Cerebellar nuclear complex (tissue), 1 donor: ENCODE results near the gene MTA3.

ENCODE experiments used
- DNase-seq, 2 experiments: peaks; one replicate each; lab custom pipeline; 2025; lab: John Stamatoyannopoulos, UW

MTA3 gene

DNA sequence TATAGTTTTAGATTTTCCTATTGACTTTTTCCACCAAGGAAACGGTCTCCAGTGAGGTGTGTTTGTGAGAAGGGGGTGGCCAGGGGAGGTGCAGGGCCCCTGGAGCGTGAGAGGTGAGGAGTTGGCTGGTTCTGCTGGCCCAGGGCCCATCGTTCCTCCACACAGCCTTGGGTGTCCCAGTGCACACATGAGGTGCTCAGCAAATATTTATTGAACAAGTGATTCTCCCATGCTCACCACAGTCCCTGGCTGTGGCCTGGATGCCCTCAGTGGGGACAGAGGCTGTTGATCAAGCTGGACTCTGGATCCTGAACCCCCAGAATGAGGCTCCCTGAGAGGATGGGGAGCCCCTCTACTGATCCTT lies 219.0 kb downstream of the MTA3 start:
- no peak for DNase-seq

DNA sequence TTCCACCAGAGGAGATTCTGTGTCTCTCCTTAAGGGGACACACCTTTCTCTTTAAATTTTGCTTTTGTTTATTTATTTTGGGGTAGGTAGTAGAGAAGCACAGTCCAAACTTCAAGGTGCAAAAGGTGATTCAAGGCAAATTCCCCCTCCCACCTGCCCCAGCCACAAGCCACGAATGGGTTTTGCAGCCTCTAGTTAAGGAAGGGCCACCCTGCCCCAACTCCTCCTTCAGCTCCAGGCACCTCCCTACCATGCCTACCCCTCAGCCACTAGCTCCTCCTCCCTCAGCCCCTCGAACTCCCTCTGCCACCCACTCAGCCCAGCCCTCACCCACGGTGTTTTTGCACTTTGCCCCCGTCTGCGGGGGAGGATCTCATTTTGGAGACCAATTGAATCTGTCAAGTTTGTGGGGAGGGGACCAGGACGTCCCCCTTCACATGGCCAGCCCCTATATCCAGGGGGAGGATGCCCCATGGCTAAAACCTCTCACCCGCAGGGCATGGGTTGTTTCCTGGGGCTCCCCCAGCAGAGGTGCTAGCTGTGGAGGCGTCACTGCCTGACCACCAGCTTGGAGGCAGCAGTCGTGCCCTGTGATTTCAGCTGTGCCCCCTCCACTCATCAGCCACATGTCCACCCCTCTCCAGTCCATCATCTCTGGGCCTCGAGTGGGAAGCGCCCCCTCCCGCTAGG lies 219.5 kb downstream of the MTA3 start:
- DNase-seq: no peak

DNA sequence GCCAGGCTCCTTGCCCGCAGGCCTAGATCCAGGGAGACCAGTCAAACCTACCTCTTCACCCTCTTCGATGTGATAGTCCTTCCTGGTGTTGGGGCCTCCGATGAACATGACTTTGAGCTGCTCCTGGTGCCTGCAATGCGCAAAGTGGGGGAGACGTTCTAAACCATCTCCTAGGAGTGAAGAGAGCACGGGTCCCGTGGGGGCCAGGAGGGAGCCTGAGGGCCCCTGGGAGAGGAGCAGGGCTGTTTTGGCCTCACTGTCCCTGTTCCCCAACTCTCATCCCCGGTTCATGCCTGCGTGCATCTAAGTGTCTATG lies 220.0 kb downstream of the MTA3 start:
- DNase-seq: no peak

DNA sequence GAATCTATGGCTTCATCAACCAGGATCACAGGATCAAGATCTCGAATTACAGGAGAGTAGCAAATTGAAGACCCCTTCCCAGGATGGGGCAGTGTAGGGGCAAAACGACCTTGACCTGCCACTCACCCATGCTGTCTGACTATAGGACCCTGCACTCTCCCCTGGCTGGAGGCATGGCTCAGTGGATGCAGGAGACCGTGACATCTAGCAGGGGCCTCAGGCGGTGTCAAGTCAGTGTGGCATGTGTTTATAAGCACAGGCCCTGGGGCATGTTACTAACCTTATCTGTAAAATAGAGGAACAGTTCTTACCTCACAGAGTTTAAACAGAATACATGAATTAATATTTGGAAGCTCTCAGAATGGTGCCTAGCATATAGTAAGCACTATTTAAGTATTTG lies 220.4 kb downstream of the MTA3 start:
- no peak for DNase-seq

DNA sequence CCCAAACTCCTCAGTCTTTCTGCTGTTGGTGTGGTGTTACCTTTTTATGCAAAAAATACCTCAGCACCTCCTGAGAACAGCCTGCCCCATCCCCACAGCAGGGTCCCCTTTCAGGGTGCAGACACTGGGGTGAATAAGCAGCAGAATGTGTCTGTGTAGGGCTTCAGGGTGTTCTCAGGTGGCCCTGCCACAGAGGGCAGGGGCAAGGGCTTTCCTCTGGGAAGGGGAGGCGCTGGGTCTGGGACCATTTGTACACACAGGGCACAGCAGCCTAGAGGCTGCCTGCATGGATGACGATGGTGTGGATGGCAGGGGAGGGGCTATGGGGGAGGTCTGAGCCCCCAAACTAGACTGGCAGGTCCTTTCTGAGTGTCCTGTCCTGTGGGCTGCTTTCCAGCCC lies 221.3 kb downstream of the MTA3 start:
- DNase-seq: no peak

DNA sequence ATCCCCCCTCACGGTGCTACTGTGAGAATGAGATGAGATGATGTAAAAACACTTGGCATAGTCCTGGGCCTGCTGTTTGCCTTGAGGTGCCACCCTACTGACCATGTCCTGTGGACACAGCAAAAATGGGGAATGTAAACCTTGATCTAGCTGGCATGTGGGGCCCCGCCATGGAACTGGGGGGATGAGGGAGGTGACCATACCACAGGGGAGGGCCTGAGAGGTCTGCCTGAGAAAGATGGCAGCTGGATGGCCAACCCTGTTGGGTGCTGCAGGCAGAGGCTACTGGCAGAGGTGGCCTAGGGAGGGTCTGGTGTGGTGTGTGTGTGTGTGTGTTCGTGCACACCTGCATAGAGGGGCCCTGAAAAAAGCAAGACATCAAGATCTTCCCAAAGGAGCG lies 223.2 kb downstream of the MTA3 start:
- no peak for DNase-seq

DNA sequence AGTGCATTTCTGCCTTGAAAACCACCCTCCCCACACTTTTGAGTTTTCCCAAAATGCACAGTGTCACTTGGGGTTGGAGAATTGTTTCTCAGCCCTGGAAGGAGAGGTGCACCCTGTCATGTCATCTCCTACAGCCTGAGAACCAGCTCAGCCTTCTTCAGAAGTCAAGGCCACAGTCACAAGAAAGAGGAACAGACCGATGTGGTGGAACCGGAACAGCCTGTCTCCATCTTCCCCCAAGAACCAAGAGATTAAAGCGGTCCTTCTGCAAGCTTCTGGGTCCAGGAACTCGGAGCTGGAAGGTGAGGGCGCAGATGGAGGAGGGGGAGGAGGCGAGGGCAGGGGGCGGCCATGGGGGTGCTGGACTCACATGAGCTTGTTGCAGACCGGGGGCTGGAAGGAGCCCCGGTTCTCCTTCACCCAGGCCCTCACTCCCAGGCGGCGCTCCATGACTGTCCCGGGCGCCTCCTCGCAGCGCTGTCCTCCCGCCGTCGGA lies 223.7 kb downstream of the MTA3 start:
- DNase-seq: no peak

DNA sequence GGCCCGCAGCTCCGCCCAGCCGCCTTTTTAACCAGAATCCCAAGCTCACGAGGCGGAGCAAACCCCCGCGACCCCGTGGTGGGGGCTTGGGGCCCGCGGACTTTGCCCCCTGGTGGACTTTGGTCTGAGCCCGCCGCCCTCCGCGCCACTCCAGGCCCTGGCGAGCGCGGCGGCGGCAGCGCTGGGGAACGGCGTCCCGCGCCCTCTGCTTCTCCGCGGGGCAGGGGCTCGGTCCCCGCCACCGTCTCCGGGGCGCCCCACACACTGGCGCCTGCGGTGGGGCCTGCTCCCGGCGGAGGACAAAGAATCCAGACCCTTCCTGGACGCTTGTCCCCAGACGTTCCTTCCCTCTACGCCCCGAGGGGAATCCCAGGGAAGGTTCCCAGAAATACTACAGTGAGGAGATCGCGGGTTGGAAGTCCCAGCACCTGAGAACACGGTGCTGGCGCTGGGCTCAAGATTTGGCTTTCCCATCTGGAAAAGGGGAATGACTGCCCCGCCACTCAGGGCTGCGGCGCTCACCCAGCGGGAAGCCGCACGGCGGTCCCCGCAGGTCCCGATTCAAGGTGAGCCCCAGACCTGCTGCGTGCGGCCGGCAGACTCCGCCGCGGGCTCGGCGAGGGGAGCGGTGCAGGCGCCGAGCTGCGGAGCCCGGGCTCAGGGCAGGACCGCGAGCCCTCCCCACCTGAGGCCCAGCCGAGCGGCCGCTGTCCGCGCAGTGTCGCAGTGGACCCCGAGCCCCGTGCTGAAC lies 224.3 kb downstream of the MTA3 start, which contains the start of gene HAAO:
TSS of gene HAAO (minus strand) at position 1 of the 751 bp plus-strand sequence. CDS start 47 bp downstream, outside the sequence.
- no peak for DNase-seq

DNA sequence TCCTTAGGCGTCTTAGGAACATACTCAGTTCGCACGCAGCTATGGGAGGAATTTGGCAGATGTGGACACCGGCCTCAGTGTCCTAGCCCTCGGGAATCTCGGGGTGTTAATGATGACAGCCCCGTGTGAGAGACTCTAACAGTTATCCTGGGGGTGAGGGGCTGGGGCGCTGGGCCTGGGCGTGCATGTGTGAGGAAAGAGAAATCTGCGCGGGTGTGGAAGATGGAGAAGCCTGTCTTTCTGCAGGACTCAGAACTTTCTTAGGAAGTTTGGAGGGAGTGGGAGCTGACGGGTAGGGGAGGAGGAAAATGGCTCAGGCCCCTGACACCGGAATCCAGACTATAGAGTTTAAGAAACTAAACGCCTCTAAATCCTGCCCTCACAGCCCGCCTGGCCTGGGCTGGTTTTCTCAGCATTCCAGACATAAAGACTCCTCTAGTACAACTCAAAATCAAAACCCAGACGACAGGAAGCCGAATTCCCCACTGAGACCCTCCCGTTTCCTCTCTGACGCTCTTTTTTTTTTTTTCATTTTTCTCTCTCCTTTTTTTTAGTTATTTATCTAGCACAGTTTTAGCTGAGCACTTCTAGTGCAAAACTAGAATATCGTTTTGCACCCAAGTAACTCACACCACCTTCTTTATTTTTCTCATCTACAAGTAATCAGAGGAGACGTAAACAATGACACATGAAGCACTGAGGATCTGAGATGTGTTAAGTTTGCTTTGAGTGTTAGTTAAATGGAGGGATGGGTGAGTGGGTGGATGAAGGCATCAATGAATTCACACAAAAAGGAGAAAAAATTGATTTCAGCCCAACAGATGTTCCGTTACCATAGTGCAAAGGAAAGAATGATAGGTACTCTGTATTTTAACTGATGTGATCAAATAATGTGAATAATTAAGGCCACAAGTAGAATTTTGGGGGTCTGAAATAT lies 225.2 kb downstream of the MTA3 start:
- DNase-seq: no peak

DNA sequence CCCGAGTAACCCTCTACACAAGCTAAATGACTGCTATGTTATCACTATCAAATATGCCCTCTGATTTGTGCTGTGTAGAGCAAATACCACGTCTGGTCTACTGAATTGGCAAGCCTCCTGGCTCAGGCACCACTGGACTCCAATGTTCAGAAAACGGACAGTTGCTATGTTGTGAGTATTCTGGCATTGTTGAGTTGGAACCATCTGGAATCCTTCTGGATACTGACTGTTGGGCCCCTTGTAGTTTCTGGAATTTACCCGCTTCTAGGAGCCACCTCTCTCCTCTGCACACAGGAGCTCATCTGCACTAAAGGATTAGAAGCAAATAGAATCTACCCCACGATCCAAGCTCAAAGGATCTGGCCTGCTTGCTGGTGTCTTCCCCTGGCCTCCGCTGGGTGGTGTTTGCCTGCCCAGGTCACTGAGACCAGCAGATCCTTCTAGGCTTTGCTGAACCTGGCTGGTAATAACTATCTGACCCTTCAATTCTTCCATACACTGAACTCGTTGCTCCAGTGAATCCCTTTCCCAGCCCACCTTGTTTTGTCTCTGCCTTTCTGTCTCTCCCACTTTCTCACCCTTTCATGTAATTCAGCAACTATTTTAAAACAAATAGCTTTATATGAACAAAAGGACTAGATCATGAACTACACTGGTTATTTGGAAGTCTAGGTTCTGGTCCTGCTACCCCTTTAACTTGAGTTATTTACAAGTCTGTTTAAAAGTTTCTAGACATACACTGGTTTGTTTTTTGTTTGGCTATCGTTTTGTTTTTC lies 226.0 kb downstream of the MTA3 start:
- no peak for DNase-seq

DNA sequence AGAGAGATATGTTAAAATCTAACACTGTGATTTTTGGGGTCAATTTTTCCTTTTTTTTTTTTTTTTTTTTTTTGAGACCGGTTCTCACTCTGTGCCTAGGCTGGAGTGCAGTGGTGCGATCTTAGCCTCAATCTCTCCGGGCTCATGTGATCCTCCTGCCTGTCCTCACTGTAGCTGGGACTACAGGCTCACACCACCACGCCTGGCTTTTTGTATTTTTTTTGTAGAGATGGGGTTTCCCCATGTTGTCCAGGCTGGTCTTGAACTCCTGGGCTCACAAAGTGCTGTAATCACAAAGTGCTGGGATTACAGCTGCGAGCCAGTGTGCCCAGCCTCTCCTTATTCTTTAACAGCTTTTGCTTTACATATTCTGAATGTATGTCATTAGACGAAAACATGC lies 226.8 kb downstream of the MTA3 start:
- no peak for DNase-seq

DNA sequence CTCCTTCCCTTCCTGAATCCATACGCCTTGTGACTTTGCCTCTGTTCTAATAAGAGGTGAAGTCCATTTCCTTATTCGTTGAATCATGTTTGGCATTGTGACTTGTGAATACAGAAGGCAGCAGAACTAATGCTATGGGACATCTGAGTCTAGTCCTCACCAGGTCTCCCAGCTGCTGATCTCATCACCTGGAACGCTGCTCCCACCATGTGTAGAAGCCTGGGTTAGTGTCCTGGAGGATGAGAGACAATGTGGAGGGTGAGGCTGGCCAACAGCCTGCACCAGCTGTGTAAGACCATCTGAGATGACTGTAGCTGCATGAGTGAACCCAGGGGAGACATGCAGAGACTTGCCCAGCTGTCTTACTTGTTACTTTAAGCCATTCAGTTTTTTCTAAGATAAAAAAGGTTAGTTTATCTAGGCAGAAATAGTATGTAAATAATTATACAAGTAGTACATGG lies 227.4 kb downstream of the MTA3 start:
- DNase-seq: no peak

DNA sequence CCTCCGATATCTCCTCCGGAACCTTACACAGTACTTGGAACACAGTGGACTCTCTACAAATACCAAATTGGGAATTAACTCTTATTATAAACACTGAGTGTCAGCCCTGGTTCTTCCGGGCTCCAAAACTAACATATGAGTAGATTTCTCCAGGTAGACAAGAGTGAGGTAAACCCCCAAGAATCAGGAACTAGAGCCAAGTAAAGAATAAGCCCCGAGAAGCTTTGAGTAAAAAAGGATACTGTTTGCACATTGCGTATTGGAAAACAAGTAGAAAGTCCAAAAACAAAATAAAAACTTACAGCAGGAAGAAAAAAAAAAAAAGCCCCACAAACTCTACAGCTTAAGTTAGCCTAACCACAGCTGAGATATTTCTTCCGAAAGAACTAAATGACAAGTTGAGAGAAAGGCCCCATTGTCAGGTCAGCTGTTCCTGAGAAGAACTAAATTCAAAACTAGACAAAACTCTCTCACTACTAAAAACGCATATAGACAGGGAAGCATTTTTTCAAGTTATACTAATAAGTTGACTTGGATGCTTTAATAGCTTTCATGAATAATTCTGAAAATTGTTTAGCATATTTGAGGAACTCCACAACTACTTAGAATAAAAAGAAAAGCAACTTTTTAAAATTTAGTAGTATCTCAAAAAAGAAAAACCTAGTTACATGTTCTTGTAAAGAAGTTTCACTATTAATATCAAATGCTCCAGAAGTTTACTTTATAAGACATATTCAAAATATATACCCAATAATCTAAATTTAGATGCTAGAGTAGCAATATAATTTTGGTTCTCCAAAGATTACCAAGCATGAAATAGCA lies 228.2 kb downstream of the MTA3 start:
- no peak for DNase-seq

DNA sequence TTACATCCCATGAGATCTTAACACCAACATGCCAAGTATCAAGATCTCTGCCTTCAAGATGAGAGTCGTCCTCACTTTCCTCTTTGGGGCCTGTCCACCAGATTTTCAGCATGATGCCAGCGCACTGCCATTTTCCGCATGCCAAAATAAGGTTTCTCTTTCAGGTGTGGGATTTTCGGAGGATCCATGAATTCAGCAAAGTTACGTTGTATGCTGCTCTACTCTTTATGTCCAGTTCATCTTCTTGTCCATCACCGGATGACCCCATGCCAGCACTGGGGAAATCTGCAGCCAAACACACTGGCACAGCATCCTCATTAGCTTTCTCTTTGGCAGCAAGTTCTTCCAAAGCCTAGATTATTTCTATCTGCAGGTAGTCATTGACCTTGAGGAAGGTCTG lies 228.8 kb downstream of the MTA3 start:
- no peak for DNase-seq

DNA sequence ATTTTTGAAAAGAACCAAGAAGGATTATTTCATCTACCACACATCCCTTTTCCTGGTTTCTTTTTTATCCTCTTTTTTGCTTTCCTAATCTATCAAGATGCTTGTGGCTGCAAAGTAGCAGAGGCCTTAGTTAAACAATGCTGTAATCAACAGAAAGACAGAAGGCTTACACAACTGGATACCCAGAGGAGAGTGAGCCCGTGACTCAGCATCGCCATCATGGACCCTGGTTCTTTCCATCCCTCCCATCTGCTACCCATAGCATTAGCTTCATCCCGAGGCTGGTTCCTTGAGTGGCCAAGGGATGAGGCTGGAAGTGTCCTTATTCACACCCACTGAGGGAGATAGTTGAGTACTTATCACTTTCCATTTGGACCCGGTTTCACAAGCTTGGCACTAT lies 231.4 kb downstream of the MTA3 start:
- no peak for DNase-seq

DNA sequence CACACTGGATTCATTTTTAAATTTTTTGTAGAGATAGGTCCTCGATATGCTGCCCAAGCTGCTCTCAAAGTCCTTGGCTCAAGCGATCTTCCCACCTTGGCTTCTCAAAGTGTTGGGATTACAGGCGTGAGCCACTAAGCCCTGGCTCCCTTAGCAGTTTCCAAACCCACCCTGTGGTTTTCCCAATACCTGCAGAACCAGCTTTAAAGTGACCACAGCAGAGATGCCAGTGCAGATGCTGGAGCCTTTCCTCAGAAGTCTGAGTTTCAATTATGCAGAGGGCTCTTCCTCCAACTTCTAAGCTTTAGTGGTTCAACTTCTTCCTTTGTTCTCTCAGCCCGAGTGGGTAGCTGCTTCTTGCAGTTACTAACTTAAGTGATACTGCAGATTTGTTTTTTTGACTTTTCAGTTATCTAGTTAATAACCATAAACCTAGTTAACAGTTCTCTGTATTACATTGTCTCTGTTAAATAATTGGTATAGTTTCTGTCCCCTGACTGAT lies 232.1 kb downstream of the MTA3 start:
- no peak for DNase-seq

DNA sequence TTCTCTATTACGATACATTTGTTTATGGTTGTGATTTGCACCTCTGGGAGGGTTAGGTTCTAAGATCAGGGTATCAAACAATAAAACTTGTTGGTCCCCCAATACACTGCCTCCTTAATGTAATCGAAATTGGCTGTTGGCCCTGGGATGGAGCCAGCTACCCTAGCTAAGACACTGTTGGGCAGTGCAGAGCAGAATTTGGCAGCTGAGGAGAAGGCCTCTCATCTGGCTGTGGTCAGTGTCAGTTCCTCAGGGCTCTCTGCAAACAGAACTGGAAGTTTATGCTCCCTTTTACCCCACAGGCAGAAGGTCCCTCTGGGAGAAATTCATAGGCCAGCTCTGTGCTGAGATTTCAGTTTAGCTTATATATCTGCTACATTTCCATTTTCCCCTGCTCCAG lies 232.5 kb downstream of the MTA3 start:
- no peak for DNase-seq

DNA sequence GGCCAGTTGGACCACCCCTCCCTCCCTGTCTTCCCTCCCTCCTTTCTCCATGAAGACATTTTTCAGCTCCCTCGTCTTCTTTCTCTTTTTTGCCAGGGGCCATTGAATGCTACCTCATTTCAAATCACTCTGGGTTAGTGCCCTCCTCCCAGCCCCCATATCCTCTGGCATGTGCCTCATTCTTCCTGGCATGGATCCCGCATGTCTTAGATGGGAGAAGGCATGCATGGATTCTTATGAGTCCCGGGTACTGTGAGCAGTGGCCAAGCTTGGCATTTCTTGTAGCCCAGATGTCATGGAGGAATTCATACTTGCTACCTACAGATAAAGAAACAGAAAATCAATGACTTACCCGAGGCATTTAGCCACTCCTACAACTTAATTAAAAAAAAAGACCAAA lies 232.9 kb downstream of the MTA3 start:
- DNase-seq: no peak

DNA sequence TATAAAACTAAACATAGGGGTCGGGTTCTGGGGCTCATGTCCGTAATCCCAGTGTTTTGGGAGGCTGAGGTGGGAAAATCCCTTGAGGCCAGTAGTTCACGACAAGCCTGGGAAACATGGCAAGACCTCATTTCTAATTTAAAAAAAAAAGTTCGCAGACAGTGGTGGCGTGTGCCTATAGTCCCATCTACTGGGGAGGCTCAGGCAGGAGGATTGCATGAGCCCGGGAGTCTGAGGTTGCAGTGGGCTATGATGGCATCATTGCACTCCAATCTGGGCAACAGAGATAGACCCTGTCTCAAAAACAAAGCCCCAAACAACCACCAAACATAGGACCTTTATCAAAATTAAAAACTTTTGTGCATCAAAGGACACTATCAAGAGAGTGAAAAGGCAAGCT lies 233.7 kb downstream of the MTA3 start:
- no peak for DNase-seq

DNA sequence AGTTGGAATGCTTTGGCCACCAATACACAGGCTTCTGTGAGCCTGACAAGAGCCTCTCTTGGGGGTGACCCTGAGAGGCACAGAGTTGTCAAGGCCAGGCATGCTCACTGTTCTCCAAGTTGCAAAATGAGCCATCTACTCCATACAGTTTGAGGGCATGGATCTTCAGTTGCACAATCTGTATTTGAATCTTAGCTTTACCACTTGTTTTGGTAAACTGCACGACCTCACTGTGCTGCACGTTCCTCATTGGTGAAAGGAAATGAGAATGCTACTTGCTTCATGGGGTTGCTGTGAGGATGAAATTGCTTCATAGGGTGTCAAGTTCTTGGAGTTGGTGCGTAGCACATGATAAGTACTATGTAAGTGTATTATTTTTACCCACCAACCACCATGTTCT lies 235.9 kb downstream of the MTA3 start:
- DNase-seq: no peak

DNA sequence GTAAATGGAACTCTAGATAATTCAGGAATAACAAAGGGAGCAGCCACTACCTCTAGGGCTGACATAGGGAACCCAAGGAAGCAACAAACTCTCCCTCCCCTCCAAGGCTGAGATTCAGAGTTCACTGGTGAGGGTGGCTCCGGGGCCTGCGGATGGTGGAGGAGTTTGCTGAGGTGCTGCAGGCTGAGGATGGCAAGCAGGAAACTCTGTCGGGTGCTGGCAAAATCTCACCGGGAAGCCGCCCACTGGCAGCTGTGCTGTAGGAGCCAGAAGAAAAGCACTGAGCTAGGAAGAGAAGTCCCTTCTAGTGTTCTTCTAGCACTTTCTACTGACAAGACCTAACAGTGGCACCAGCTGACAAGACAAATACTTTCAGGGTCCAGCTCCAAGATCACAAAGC lies 236.5 kb downstream of the MTA3 start:
- no peak for DNase-seq
